GM21515 (cell line): ENCODE data around the gene TLX2.

ENCODE experiments used
- ATAC-seq: cut with Tn5 transposase; IDR thresholded peaks from one replicate; pipeline ENCODE4 v1.9.1; 2021; ENCODE audit not compliant: unreplicated experiment

The TLX2 gene

DNA sequence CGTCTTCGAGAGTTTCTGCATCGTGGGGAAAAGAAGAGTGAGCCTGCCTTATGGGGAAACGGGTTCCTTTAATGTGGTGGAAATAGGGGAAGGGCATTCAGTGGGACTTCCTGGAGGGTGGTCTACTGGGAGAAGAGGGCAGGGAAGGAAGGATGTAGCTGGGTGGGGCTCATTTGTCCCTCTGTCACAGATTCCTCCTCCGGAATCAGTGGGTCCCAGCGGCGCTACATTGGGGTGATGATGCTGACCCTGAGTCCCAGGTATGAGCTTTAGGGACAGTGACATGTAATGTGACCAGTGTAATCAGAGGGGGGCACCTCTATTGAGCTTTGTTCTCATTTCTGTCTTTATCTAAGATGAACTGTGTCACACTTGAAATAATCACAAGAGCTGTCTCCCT lies 17.4 kb downstream of the TLX2 start:
- ATAC-seq, result no peak

DNA sequence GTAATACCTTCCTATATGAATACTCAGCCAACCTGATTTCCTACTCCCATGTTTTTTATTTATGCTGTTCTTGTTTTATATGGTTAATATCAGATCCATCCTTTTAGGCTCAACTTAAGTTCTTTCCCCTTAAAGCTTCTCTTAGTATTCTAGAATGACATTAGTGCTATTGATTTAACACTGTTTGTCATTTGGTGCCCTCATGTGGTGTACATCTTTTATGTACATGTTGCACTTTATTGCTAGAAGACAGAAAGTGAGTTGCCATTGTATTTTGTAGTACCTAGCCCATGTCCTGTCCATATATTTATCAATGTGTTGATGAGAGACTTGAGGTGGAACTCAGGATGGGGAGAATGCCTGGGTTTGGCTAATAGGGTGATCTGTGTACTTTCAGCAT lies 18.0 kb downstream of the TLX2 start:
- no peak for ATAC-seq

DNA sequence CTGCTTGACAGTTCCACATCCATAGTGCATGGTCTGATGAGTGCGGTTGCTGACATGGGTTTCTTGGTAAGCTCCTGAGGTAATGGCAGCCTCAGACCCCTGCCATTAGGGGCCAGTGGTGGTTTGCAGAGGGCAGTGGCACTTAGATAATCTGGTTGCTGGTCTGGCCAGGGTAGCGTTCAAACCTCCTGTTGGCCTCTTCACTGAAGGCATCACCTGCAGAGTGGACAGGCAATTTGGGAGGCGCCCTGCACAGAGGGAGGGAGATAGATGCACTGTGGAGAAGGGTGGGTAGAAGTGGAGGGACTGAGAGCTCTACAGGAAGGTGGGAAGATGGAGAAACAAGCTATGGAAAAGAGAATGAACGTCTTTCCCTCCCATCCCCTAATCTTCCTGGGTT lies 19.2 kb downstream of the TLX2 start:
- ATAC-seq, result no peak

DNA sequence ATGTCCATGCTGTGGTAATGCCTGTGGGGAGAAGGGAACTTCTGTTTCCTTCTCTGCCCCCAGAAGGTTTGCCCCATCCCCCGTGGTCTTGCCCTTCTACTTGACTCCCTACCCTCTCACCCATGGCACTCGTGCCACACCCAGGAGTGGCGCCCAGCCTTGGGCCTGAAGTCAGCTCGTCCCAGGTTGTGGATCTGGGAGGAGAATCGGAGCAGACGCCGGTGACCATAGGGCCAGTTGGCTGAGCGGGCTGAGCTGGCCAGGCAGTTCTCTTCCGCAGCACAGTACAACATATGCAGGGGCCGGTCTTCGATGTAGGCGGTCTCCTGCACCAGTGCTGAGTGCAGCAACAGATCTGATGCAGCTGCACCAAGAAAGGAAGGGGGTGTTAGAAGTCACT lies 20.2 kb downstream of the TLX2 start:
- ATAC-seq, result no peak

DNA sequence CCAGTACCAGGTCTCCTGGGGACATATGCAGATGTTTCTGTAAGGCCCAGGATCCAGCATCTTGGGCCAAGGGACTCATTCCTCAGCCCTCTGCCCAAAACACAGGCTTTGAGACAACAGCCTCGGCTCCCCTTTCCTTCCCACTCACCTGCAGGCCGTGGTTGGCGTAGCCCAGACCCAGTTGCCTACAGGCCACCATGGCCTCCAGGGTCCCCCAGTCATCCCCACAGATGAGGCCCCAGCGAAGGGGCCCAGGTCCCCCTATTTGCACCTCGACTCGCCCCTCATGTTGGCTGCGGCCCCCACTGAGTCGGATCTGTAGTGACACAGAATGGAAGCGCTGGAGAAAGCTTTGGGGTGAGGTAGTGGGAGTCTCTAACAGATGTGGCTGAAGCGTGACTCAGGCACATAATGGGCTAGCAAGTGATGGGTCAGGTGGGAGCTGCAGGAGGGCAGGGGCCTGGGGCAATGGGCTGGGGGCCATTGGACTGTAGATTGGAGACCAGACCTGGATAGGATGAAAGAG lies 21.3 kb downstream of the TLX2 start:
- ATAC-seq, result no peak

GRCh38 chr2:74536166-74536950 lies 22.1 kb downstream of the TLX2 start:
- no peak for ATAC-seq

GRCh38 chr2:74537140-74537539 lies 22.9 kb downstream of the TLX2 start:
- no peak for ATAC-seq

DNA sequence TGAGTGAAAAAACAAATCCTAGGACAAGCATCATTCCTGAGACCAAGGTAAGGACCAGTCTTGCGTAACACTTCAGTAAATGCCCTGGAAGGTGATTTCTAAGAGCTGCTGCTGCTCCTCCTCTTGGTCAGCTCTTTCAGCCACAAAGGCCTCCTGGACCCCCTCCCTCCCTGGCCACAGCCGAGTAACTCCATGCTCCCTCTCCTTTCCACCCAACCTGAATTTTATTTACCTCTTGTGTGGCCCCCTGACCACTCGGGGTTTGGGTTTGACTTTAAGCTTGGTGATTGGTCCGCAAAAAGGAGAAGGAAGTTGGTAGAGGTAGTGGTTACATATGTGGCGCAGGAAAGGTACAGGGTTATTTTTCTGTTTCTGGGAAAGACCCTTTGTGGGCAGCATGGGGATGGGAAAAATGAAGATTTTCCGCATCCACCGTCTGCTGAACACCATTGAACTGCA lies 24.7 kb downstream of the TLX2 start:
- no peak for ATAC-seq

DNA sequence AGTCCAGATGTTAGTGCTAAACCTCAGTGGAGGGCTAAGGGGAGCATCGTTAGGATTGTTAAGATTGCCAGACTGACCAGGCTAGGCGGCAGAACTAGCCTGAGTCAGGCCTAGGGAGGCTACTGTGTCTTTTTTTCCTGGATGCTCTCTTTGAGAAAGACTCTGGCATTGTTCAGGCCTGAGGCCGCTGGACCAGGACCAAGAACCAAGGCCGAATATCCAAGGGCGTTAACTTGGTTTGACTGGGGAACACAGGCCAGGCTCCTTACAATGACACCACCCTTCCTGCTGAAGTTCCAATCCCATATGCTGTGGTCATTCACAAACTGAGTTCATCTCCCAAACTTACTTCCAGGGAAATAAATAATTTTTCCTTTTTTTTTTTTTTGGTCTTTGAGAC lies 26.0 kb downstream of the TLX2 start:
- no peak for ATAC-seq

DNA sequence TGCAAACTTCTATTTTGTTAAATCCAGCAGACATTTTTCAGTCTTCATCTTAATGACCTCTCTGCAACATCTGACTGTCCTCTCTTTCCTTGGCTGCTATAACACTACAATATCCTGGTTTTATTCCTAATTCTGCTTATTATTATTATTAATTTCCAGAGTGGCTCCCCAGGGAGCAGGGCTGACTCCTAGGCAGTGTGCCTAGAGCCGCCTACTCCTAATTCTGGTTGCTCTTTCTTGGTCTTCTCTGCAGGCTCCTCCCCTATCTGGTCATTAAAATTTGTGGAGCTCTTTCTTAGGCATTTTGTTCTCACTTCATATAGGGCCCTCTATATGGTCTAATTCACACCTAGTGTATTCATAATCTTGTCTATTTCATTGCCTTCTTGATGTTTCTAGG lies 28.7 kb downstream of the TLX2 start:
- ATAC-seq, result no peak

- ATAC-seq, result no peak
Measured at GRCh38 chr2:74544634-74545033, 30.4 kb downstream of the TLX2 start.

DNA sequence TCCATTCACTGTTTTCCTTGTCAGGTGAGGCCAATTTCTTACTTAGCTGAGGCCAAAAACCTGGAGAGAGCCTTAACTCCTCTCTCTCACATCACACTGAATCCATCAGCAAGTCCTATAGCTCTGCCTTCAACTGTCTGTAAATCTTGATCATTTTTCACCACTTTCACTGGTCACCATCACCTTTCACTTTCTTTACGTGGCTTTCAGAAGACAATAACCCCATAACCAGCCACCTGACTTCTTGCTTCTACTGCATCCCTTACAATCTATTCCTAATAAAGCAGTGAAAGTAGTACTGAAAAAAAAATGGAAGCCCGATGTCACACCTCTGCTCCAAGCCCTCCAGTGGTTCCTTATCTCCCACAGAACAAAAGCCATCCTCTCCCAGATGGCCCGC lies 31.8 kb downstream of the TLX2 start:
- no peak for ATAC-seq

GRCh38 chr2:74548285-74548899 lies 34.1 kb downstream of the TLX2 start:
- ATAC-seq, result no peak

- ATAC-seq, result no peak
Measured at GRCh38 chr2:74548900-74549826, 34.9 kb downstream of the TLX2 start.

DNA sequence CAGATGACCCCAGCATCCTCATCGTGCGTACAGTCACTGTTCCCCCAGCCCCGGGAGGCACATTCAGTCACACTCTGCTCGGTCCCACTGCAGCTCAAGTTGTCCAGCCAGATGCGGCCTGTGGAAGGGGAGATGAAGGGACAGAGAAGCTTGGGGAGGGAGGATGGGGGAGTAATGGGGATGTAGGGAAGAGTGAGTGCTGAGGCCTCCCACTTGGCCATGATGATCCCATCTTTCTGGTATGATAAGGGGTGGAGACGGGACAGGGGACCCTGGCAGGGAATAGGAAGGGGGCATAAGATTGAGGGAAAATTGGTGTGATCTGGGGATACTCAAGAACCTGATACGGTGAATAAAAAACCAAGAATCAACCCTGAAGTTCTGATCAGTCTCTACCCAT lies 36.0 kb downstream of the TLX2 start:
- ATAC-seq, result no peak

DNA sequence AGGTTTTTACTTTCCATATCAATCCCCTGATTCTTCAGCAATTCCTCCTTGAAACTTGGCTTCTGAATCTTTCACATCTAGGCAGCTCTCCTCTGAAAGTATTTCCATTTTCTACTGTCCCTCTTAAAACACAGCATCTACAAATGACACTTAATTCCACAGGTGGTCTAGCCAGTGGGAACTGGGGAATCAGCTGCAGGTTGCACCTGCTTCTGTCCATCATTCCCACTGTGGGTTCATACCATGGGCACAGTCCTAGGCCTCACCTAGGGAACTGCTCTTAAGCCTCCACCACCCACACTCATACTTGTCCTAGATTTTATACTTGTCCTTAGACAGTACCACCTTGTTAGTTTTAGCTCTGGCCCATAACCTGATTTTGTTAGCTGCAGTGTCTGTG lies 37.3 kb downstream of the TLX2 start:
- no peak for ATAC-seq

GRCh38 chr2:74551942-74552913 lies 38.0 kb downstream of the TLX2 start:
- no peak for ATAC-seq

DNA sequence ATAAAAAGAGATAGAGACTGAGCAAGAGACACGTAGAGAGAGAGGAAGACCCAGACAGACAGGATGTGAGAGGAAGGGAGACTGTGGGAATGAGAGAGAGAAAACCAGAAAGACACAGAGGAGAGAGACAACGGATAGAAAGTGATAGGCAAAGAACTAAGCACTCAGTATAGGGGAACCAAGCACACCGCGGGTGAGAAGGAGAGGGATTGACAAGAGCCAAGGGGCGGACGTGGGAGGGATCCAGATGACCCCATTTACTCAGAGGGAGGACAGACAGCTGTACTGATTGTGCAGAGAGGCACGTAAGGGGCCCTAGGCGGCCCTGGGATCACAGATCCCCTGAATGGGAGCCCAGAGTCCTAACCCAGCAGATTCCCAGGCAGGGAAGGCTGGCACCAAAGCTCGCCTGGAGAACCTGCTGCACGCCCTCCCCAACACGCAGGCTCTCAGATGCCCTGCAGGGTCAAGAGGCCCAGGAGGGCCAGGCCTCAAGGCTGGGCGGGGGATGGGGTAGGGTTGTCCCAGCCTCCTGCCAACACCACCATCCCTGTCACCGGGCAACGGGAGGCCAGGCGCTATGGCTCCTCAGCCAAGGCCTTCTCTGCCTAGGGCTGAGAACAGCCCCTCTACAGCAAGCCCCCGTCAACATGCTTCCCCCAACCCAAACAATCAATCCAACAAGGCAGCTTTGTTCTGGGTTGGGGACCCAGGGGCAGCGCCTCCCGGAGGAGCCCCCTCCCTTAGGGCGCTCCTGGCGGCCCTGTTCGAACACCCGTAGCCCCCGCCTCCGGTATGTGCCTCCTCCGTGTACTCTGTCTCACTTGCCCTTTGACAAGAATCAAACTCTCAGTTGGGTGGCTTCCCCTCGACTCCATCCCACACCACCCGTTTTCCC lies 38.9 kb downstream of the TLX2 start:
- ATAC-seq, result no peak
